Tibial artery (tissue), 4 donors: ENCODE data around the gene SART1.

Source experiments
- DNase-seq, 2 donors: peaks; one replicate each; pipeline ENCODE4 v3.0.0-alpha.2; 2019
- H3K27ac ChIP-seq, 2 donors: fragments of 200-600 bp; sonication (generic) in 1 of 2; 1 replicate in 1 of 2; 2 replicates in 1 of 2; pipeline ENCODE4 v1.5.1; 2018 to 2019; ENCODE audit warnings: mild to moderate bottlenecking in 1 of 2
- H3K27me3 ChIP-seq, 2 donors: fragments of 200-600 bp; sonication (generic) in 1 of 2; one replicate each; pipeline versions ENCODE4 v1.5.1 to v1.6.0; 2016 to 2019
- H3K36me3 ChIP-seq, 3 donors: fragments of 200-600 bp; sonication (generic) in 2 of 3; one replicate each; pipeline ENCODE4 v1.5.1; 2016 to 2019; ENCODE audit warnings: mild to moderate bottlenecking in 2 of 3
- H3K4me1 ChIP-seq, 4 donors: fragments of 200-600 bp; sonication (generic) in 2 of 4; 1 replicate in 3 of 4; 2 replicates in 1 of 4; pipeline ENCODE4 v1.5.1; 2016 to 2019
- H3K4me3 ChIP-seq, 2 donors: fragments of 200-600 bp; sonication (generic) in 1 of 2; 1 replicate in 1 of 2; 2 replicates in 1 of 2; pipeline ENCODE4 v1.5.1; 2018 to 2019; ENCODE audit warnings: mild to moderate bottlenecking in 2 of 2
- H3K9me3 ChIP-seq, 3 donors: fragments of 200-600 bp; sonication (generic) in 1 of 3; one replicate each; pipeline ENCODE4 v1.5.1; 2016 to 2019
- CTCF ChIP-seq, 2 experiments: fragments of 200-600 bp in 1 of 2; fragments of 450-650 bp in 1 of 2; IDR thresholded peaks; one replicate each; pipeline ENCODE4 v1.5.1; 2017 to 2019; ENCODE audit warnings: antibody characterized with exemption in 2 of 2, mild to moderate bottlenecking in 1 of 2, moderate library complexity in 1 of 2
- intact Hi-C: fragments of 100-400 bp; cut with DNase I; formaldehyde crosslinking; loops from one replicate; pipeline ENCODE4 v1.15.0; 2023; ENCODE audit warnings: low total_unique reads

The SART1 gene

GRCh38 chr11:65968600-65969482, 7.3 kb downstream of the SART1 start:
- H3K27ac ChIP-seq, result no peak overlapping the region
- H3K4me3 ChIP-seq, result no peak overlapping the region

GRCh38 chr11:65972116-65972515, 10.6 kb downstream of the SART1 start:
- intact Hi-C loops, result no loop called here
- H3K9me3 ChIP-seq, result no peaks in the 10 kb centered on the region
- no peak for TF ChIP-seq CTCF (IDR thresholded peaks at IDR 0.05)
- H3K27me3 ChIP-seq, result no peaks in the 10 kb centered on the region
- H3K27ac ChIP-seq, result no peak overlapping the region
- DNase-seq, result no peak
- peaks cover 36 to 87% (median 56%) of the 10 kb centered on the region in 3 donors for H3K36me3 ChIP-seq
- no peaks in the 10 kb centered on the region for H3K4me1 ChIP-seq
- no peak overlapping the region for H3K4me3 ChIP-seq

More at GRCh38 chr11:65968600-65969482, 7.3 kb downstream of the SART1 start:
- H3K36me3 ChIP-seq, result peaks cover 56 to 91% (median 72%) of the 10 kb centered on the region in 3 donors
- no peaks in the 10 kb centered on the region for H3K9me3 ChIP-seq
- no peak for TF ChIP-seq CTCF (IDR thresholded peaks at IDR 0.05)
- intact Hi-C loops, result no loop called here
- H3K4me1 ChIP-seq, result peaks cover 0 to 9% (median 5%) of the 10 kb centered on the region in 4 donors
- no peak for DNase-seq
- H3K27me3 ChIP-seq, result no peaks in the 10 kb centered on the region

- Histone ChIP-seq H3K4me1 (no peaks in the 10 kb centered on the region), H3K9me3 (no peaks in the 10 kb centered on the region), H3K27ac (no peak overlapping the region), H3K36me3 (peaks cover 38 to 87% (median 56%) of the 10 kb centered on the region in 3 donors), H3K4me3 (no peak overlapping the region), H3K27me3 (no peaks in the 10 kb centered on the region)
- no peak for TF ChIP-seq CTCF (IDR thresholded peaks at IDR 0.05)
- no peak for DNase-seq
- intact Hi-C loops, result no loop called here
These were observed 12.0 kb downstream of the SART1 start for GRCh38 chr11:65973439-65974110.

- H3K36me3 ChIP-seq, result peaks cover 29 to 84% (median 46%) of the 10 kb centered on the region in 3 donors
- DNase-seq, result no peak
- no peaks in the 10 kb centered on the region for H3K9me3 ChIP-seq
- TF ChIP-seq CTCF (IDR thresholded peaks at IDR 0.05), result no peak
- no peaks in the 10 kb centered on the region for H3K4me1 ChIP-seq
- H3K27me3 ChIP-seq, result no peaks in the 10 kb centered on the region
- no peak overlapping the region for H3K27ac ChIP-seq
- H3K4me3 ChIP-seq, result no peak overlapping the region
- intact Hi-C loops, result no loop called here
These were observed 14.2 kb downstream of the SART1 start for GRCh38 chr11:65975771-65976170.

- intact Hi-C loops, result no loop called here
- Histone ChIP-seq H3K27ac (no peak overlapping the region), H3K27me3 (no peaks in the 10 kb centered on the region), H3K4me3 (no peak overlapping the region), H3K9me3 (no peaks in the 10 kb centered on the region), H3K4me1 (no peaks in the 10 kb centered on the region), H3K36me3 (peaks cover 29 to 84% (median 46%) of the 10 kb centered on the region in 3 donors)
- no peak for DNase-seq
- no peak for TF ChIP-seq CTCF (IDR thresholded peaks at IDR 0.05)
These were observed 15.0 kb downstream of the SART1 start for GRCh38 chr11:65976216-65977176.
